NCI-H1694 (cell line): ENCODE results near the gene TSHZ2.

Experiments used
- DNase-seq: peaks from one replicate; lab custom pipeline; 2025; lab: John Stamatoyannopoulos, UW

TSHZ2 gene

DNA sequence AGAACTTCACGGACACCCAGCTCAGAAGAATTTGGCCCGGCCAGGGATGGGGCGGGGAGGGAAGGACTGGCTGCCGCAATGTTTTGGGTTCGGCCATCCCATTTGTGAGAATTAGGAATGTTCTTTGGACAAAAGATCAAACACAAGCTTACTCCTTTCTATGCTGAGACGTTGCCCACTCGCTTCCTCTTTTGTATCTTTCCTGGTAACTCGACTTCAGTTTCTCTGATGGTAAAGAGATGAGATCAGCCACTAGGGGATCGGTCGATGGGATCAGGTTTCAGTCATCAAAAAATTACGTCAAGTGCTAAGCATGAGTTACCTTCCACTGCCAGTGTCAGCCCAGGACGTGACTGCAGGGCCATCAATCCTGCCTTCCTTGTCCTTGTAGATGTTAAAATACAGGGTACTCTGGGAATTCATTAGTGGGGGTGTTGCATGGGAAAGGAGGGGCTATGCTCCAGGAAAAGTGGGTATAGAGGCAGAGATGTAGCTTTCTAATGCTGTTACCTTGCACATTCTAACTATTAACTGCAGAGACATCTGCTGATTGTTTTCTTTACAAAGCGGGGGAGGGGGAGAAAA lies 190.2 kb downstream of the TSHZ2 start:
- no peak for DNase-seq

DNA sequence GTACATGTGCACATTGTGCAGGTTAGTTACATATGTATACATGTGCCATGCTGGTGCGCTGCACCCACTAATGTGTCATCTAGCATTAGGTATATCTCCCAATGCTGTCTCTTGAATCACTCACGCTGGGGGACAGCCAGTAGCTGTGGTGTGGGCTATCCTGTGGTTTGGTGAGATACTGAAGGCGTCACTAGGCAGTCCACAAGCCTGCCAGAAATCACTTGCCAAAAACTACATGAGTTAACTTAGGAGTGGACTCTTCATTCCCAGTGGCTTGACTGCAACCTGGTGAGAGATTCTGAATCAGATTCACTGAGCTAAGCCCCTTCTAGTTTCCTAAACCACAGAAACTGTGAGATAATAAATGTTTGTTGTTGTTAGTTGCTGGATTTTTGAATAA lies 191.3 kb downstream of the TSHZ2 start:
- no peak for DNase-seq

DNA sequence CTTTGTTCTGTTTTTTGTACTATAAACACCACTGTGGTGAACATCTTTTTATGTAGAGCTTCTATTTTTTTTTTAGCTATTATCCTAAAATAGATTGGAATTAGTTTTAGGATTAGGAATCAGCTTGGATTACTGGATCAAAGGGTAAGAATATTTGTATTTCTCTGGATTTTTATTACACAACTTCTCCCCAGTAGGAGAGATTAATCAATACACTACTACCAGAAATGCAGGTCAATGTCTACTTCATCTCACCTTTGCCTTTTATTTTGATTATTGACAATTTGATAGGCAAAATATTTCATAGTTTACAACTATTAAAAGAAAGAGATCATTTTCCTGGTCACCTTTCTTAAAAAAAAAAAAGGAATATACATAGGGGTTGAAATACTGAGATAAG lies 191.9 kb downstream of the TSHZ2 start:
- no peak for DNase-seq

DNA sequence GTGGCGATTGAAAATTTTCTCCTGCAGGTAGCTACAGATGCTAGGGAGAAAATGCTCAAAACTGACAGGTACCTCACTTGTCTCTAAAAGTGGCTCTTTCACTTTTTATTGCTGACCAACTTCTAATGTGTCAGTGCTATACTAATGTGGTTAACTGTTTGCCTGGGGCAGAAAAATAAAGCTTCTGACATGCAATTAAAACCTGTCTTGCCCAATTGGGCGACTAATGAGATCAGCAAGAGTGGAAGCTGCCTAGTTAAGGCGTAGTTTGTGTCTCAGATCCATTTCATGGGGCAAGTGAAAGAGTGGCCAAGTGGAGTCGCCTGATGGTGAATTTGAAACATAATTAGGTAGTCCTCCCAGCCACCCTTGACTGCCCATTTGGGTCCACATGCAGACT lies 193.3 kb downstream of the TSHZ2 start:
- no peak for DNase-seq

DNA sequence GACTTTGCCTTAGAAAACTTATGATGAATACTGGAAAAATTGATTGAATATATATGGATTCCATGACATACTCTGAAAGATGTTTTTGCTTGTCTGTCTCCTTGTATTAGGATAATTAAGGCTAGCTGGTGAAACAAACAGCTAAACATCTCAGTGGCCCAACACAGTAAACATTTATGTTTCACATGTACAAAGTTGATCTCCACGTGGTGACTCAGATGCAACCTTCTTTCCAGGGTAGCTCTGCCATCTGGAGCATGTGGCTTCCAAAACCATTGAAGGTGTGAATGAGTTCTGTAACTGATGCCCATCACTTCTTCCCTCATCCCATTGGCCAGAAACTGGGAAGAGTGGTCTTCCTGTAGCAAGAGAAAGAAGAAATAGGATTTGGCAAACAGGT lies 196.3 kb downstream of the TSHZ2 start:
- DNase-seq: no peak

DNA sequence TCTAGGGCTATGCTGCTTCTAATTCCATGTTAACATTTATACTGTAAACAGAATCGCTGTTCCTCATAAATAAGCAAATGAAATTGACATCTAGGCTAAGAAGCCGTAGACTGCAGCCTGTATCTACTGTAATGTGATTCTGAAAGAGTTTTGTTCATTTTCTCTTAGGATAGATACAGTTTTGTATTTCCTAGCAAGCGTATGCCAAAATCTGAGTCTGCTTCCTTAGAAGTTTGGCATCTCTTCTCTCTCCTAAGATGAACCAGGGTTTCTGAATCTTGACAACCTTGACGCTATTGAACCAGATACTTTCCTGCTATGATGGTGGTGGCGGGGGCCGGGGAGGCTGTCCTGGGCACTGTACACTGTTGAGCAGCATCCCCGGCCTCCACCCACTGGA lies 198.0 kb downstream of the TSHZ2 start:
- DNase-seq: no peak

DNA sequence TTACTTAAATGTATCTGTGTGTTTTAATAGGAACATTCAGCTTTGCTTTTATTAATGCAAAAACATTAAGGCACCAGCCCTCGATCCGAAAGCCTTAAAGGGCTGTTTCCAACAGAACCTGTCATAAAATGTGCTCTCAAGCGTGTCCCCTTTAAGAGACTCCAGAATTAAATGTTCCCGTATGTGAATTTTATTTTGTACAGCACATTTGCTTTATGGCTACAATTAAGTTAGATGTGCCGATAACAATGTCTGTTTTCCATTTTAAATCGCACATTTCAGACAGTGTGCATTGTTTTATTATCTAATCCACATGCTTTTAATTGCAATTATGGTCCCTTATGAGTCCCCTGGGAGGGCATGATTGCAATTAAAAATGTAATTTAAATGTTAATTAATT lies 198.9 kb downstream of the TSHZ2 start:
- no peak for DNase-seq

DNA sequence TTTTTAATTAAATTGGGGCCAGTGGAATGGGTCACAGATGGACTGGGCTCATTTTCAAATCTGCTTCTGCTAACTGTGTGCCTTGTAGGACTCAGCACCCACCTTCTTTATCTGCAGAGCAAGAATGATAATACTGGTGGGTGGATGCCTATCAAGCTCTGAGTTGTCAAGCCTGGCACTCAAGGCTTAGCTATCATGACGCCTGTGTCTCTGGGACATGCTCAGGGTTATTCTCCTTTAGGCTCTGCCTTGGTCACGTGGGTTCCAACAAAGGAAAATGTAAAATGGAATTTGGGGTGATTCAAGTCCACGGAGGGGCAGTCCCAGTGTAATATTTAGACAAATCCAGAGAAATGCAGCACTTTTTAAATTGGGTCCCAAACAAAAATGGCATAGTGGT lies 202.3 kb downstream of the TSHZ2 start:
- no peak for DNase-seq

DNA sequence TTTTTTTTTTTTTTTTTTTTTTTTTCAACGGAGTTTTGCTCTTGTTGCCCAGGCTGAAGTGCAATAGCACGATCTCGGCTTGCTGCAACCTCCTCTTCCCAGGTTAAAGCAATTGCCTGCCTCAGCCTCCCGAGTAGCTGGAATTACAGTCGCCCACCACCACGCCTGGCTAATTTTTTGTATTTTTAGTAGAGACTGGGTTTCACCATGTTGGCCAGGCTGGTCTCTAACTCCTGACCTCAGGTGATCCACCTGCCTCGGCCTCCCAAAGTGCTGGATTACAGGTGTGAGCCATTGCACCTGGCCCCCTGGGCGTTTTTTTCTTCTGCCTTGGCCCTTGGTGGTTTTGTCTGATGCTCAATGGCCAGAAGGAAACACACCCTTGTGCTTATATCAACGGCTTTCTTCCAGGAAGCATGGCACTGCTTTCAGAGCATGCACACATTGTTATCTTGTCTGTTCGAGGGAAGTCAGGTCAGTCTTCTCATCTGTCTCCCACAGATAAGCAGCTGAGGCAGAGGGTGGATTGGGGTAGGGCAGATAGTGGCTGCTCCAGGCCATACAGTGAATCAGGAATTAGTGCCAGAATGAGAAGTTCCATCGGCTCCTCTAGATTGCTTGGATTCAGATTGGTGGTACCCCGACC lies 203.1 kb downstream of the TSHZ2 start:
- DNase-seq: no peak

DNA sequence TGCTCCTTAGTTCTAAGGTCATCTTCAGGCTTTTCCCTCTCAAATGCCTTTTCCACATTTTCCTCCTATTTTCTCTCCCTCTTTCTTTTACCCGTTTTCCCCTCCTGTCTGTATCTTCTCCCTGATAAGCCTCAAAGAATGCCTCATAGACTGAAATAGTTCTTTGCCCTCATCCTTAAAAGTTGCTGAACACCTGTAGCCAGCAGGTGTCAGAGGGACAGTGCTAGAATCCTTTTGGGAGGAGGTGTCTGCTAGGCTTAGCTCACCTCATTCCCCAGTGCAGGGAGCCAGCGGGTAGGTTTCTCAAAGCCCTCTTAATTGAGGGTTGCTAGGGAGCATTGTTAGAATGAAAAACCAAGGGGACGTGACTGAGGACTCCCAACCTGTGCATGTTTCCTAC lies 204.0 kb downstream of the TSHZ2 start:
- DNase-seq: no peak

DNA sequence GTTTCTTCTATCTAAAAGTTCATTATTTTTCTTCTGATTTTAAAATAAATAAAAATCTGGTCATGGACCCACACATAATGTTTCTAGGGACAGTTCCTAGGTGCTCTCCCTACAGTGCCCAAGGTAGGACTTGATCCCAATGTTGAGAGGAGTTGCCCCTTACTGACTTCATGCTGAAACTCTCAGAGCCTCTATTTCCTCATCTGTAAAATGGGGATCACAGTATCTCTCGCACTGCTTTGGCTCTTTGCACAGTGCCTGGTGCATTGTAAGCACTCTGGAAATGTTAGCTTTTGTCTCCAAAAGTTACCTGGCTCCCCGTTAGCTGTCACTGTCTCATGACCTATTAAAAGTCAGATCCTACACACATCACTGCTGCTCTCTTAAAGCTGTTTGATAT lies 205.5 kb downstream of the TSHZ2 start:
- no peak for DNase-seq

DNA sequence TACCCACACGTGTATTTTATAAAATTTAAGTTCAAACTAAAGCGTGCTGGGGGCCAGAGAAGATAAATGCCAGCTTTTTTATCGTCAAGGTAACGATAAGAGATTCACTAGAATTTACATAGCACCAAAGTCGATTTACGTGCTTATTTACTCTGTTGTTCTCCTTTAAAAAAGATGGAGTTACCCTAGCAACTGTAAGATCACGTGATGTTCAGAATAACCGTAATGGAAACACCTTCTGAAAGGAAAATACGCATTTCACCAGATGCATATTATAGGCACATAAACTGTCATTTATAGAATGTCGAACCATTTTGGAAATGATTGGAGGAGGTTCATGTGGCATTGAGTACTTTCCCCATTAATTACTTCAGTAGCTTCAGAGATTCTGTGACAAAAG lies 207.6 kb downstream of the TSHZ2 start:
- DNase-seq: no peak

DNA sequence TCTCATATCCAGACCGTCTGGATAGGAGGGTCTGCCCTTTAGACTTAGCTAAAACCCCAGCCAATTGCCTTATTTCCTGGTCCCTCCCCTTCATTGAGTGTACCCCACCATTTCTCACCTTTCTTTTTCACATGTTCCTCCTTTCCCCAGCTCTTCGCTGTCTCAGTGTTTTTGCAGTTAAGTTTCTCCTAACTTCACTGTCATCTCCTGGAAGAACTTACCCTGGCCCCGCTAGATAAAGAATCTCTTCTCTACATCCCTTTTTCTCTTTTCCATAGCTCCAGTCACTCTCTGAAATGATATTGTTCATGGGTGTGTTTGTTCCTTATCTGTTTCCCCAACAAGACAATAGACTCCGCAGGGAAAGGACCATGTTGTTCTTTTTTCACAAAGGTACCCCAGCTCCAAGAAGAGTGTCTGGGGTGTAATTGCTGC lies 208.8 kb downstream of the TSHZ2 start:
- DNase-seq: no peak

DNA sequence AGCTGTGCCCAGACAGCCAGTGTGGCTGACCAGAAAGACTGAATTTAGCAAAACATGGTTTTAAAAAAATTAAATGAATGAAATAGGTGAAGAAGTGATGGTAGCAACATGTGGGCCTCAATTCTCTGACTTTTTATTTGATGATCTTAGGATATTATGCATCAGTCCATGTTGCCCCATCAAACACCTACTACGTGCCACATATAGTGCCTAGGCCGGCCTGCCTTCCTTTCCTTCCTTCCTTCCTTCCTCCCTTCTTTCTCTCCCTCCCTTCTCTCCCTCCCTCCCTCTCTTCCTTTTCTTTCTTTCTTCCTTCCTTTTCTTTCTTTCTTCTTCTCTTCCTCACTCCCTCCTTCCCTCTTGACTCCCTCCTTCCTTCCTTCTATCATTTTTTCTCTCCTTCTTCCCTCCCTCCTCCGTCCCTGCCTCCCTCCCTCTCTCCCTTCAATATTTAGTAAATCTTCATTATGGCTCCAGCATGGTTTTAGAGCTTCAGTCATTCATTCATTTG lies 209.8 kb downstream of the TSHZ2 start:
- no peak for DNase-seq

DNA sequence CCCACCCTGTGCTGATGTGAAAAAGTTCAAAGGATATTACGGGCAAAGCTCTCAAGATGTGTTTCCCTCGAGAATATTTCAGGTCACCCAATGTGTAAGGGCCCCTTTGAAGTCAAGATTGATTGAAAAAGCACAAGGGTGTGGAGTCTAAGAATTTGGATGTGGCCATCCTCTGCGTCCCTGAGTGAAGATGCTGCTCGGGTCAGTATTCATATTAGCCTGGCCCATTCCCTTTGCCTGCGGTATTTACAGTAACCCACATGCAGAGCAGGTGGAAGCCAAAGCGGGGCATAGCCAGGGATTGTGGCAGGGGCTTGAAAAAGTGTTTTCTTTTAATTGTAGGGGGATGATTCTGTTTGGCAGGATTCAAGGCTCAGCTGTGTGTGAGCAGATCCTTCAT lies 211.0 kb downstream of the TSHZ2 start:
- no peak for DNase-seq

DNA sequence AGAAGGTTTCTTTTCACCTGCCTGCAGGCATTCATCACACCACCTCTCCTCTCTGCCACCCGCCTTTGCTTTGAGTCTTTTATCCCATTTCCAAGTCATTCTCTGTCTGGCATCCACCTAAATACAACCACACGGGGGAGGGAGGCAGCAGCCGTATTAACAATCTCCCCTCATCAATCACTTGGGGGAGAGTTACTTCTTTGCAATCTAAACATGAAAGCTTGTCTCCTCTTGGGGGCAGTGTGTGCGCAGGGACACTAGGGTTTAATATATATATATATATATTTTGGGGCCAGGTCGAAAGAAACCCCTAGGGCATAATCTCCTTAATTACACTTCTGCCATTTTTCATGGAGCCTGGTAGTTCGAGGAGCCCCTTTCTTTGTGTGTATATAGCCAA lies 214.5 kb downstream of the TSHZ2 start:
- no peak for DNase-seq

DNA sequence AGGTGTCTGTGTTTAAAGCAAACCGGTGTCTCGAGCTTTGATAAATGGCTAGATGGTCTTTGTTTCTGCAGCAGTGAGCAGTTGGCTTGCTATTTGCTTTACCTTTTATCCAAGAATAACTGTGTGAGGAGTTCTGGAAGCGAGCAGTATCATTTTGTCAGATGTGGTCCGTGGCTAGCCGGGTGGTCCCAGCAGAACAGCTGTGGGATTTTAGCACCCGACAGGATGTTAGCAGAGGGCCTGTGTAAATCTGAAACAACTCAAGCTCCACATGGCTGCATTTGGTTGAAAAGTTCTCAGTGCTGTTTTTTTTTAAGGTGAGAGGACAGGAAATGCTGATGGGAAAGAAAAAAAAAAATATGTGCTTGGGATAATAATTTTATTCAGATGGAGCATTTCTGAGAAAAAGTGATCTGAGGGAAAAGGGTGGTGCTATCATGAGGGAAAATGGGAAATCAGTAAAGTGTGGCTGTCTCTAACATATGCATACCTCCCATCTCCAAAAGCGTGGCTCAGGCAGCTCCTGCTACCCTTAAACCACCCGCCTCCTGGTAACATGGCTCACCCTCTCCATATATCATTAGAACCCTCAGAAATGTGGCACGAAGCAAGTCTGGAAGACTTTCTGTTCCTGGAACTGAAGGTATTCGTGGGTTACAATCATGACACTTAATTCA lies 215.4 kb downstream of the TSHZ2 start:
- DNase-seq: no peak

DNA sequence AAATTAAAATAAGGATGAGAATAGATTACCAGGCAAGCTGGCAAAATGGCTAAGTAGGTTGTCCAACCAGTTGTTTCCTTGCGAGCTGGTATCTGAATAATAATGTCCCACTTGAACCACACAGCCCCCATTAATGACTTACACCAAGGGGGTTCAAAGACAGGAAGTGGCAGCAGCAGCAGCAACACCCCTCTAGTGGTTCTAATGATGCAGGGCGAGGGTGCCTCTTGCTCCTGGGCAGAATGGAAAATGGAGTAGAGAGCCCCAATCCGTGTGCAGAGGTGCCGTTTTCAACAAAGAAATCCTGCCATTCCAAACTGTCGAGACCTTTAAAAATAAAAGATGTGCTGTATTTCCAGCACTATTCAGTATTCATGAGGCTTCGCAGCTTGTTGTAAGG lies 218.1 kb downstream of the TSHZ2 start:
- DNase-seq: no peak

DNA sequence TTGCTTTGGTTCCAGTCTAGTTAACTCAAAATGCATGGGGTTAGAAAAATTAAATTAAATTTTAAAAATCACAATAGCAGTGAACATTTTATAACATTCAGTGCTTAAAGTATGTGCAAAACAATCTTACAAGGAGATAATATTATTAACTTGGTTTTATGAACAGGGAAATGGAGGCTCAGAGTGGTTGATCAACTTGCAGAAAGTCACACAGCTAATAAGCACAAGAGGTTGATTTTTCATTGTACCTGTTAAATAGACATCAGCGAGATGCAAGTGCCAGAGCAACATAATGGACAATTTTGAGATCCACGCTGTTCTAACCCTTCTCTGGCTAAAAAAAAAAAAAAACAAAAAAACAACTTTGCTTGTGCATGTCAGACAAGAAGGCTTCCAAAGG lies 219.8 kb downstream of the TSHZ2 start:
- DNase-seq: no peak

DNA sequence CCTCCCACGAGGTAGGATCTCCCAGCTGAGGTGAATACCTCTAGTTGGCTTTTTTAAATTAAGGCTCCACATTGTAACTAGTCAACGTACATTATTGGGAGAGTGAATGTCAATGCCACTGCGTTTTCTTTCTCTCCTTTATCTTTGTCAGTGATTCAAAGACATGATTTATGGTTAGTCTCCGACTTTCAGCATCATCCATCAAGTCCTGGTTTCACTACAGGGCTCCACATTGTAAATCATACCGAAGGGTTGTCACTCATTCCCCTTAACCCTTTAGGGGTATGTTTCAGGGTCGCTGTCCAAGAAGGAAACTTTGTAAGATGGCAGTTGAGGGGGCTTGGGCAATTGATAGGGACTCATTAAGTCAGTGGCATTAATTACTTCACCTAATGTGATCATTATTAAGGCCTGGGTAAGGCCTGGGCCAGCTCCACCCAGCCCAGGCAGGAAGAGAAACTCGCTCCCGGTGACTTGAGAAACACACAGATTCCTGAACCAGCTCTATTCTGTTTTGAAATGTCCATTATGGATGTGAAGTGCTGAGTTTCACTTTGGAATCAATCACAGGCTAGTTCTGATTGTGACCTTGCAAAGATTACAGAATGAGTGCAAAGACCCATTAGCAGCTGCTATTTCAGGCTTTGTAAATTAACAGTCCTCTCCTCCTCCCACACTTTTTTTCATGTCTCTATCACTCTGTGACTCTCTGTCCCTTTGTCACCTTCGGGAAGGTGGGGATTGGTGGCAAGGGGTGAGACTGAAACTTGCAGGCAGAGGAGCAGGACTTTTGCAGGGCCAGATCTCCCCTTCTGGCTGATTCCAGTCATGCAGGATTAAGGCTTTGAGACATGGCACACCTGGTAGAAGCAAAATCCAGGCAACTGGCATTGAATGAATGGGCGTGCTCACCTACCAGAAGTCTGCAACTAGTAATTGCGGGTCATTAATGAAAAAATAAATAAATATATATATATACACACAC lies 222.4 kb downstream of the TSHZ2 start:
- no peak for DNase-seq

DNA sequence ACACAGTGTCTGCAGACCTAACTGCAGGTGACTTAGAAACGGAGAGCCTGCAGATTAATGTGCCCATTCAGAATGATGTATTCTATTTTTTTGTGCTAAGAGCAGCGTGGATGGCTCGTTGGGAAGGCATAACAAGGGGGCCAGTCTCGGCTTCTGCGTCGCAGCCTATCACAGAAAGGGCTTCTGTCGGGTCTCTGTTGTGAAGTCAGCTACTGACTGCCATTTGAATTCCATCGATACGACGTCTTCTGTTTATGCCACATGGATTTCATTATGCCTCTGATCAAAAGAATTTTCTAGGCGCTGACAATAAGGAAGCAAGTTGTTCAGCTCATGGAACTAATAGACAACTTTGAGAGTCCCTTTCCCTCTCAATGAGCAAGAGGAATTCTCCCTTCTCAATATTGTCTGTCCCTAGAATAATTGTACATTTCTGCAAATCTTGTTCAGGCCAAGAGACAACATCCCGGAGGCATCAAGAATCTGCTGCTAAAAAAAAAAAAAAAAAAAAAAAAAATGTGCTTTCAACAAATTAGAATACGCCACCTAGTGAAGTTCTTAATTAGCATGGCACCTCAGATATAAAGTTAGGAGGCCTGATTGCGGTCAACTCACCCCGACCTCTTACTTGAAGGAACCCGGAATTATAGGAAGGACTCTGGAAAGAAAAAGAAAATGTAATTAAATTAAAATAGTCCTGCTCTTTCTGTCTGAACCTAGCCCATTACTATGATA lies 223.9 kb downstream of the TSHZ2 start:
- DNase-seq: no peak

DNA sequence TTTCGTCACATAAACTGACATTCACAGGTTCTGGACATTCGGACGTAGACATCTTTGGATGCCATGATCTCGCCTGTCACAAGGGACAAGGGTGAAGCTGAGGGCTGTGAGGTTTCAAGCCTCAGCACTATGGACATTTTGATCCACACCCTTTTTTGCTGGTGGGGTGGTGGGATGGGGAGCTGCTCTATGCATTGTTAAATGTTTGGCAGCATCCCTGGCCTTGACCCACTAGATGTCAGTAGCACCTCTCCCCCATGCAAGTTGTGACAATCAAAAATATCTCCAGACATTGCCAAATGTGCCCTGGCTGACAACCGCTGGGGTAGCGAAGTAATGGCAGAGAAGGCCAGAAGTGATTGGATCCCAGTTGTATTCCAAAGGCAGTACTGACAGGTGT lies 229.4 kb downstream of the TSHZ2 start:
- DNase-seq: no peak
